OCI-LY1 (cell line): ENCODE data around the gene CDKL5.

Experiments
- H2AFZ ChIP-seq: fragments of 200-600 bp; sonication (generic), shearing (Covaris generic); 2 replicates; pipeline ENCODE4 v1.6.0; 2014; ENCODE audit warnings: antibody characterized with exemption, mild to moderate bottlenecking, low read length
- H3F3A ChIP-seq: fragments of 200-600 bp; sonication (generic), shearing (Covaris generic); 2 replicates; pipeline ENCODE4 v1.6.0; 2014; ENCODE audit warnings: mild to moderate bottlenecking, antibody characterized with exemption, low read length, moderate library complexity; ENCODE audit not compliant: insufficient read depth
- H3K27ac ChIP-seq: fragments of 200-600 bp; sonication (generic); 2 replicates; pipeline ENCODE4 v1.5.1; 2014; ENCODE audit warnings: low read length, mixed run types, mild to moderate bottlenecking, low read depth; ENCODE audit not compliant: poor library complexity, severe bottlenecking
- H3K27me3 ChIP-seq: fragments of 200-600 bp; sonication (generic); 2 replicates; pipeline ENCODE4 v1.6.0; 2014; ENCODE audit warnings: antibody characterized with exemption, mild to moderate bottlenecking, low read length, moderate library complexity; ENCODE audit not compliant: insufficient read depth
- H3K36me3 ChIP-seq: fragments of 200-600 bp; sonication (generic); 2 replicates; pipeline ENCODE4 v1.6.1; 2014; ENCODE audit warnings: mild to moderate bottlenecking, antibody characterized with exemption, low read length, moderate library complexity, mixed read lengths; ENCODE audit not compliant: insufficient read depth
- H3K4me1 ChIP-seq: fragments of 200-600 bp; sonication (generic); 2 replicates; pipeline ENCODE4 v1.5.1; 2014; ENCODE audit warnings: mild to moderate bottlenecking, low read length, moderate library complexity; ENCODE audit not compliant: insufficient read depth, severe bottlenecking
- H3K4me2 ChIP-seq: fragments of 200-600 bp; sonication (generic), shearing (Covaris generic); 2 replicates; pipeline ENCODE4 v1.6.1; 2014; ENCODE audit warnings: low read length
- H3K4me3 ChIP-seq: fragments of 200-600 bp; sonication (generic); 2 replicates; pipeline ENCODE4 v1.5.1; 2014; ENCODE audit warnings: low read length, low read depth, mild to moderate bottlenecking, mixed read lengths; ENCODE audit not compliant: poor library complexity, severe bottlenecking
- H3K79me2 ChIP-seq: fragments of 200-600 bp; shearing (Covaris generic); 2 replicates; pipeline ENCODE4 v1.6.1; 2016; ENCODE audit warnings: mixed run types, low read length, mixed read lengths; ENCODE audit not compliant: insufficient read depth
- H3K9ac ChIP-seq: fragments of 200-600 bp; sonication (generic), shearing (Covaris generic); 2 replicates; pipeline ENCODE4 v1.6.1; 2014; ENCODE audit warnings: mild to moderate bottlenecking, low read length, mixed read lengths
- H3K9me2 ChIP-seq: fragments of 200-600 bp; sonication (generic), shearing (Covaris generic); 2 replicates; pipeline ENCODE4 v1.6.1; 2014; ENCODE audit warnings: low read depth, mild to moderate bottlenecking, low read length, mixed read lengths
- H3K9me3 ChIP-seq: fragments of 200-600 bp; shearing (Covaris generic); 2 replicates; pipeline ENCODE4 v1.6.1; 2014; ENCODE audit warnings: low read length, mixed read lengths
- H4K20me1 ChIP-seq: fragments of 200-600 bp; sonication (generic), shearing (Covaris generic); 2 replicates; pipeline ENCODE4 v1.6.0; 2016; ENCODE audit warnings: mild to moderate bottlenecking, low read length; ENCODE audit not compliant: insufficient read depth
- EZH2 ChIP-seq: fragments of 200-600 bp; sonication (generic), shearing (Covaris generic); IDR thresholded peaks from 2 replicates; pipeline ENCODE4 v1.8.0; 2017; ENCODE audit warnings: borderline replicate concordance, mixed run types, mild to moderate bottlenecking, antibody characterized with exemption, low read length, moderate library complexity, mixed read lengths
- TF ChIP-seq, protein P1 (sequence below): fragments of 200-600 bp; sonication (generic), shearing (Covaris generic); IDR thresholded peaks from 2 replicates; pipeline ENCODE4 v1.5.1; 2017; ENCODE audit warnings: mild to moderate bottlenecking, antibody characterized with exemption, low read length, moderate library complexity, mixed read lengths

CDKL5 gene

DNA sequence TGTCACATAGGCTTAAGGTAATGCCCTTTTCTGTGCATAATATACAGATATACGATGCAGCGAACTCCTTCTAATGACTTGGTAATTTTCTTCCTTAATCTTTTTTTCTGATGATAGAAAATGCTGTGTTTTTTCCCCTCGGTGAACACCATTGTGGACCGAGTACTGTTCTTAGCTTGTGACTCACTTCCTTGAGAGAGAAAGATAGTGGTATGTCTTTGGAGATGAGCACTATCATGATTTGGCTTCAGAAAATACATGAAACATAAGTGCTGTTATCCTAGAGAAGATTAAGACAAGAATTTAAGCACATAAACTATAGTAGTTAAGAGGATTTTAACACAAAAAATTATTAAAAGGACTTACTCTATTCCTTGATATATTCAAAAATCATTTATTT is 182.6 kb downstream of the CDKL5 start:
- no peaks in the 10 kb centered on the region for H3K9me2 ChIP-seq
- H3K36me3 ChIP-seq: no peaks in the 10 kb centered on the region
- no peak overlapping the region for H3K27ac ChIP-seq
- no peak overlapping the region for H3K4me3 ChIP-seq
- H3K4me1 ChIP-seq: no peaks in the 10 kb centered on the region
- no peak overlapping the region for H3K9ac ChIP-seq
- TF ChIP-seq, protein P1, sequence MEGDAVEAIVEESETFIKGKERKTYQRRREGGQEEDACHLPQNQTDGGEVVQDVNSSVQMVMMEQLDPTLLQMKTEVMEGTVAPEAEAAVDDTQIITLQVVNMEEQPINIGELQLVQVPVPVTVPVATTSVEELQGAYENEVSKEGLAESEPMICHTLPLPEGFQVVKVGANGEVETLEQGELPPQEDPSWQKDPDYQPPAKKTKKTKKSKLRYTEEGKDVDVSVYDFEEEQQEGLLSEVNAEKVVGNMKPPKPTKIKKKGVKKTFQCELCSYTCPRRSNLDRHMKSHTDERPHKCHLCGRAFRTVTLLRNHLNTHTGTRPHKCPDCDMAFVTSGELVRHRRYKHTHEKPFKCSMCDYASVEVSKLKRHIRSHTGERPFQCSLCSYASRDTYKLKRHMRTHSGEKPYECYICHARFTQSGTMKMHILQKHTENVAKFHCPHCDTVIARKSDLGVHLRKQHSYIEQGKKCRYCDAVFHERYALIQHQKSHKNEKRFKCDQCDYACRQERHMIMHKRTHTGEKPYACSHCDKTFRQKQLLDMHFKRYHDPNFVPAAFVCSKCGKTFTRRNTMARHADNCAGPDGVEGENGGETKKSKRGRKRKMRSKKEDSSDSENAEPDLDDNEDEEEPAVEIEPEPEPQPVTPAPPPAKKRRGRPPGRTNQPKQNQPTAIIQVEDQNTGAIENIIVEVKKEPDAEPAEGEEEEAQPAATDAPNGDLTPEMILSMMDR: no peak
- TF ChIP-seq EZH2: no peak
- H2AFZ ChIP-seq: no peak overlapping the region
- no peak overlapping the region for H3K4me2 ChIP-seq
- no peaks in the 10 kb centered on the region for H3K9me3 ChIP-seq
- no peaks in the 10 kb centered on the region for H3K27me3 ChIP-seq
- no peaks in the 10 kb centered on the region for H3K79me2 ChIP-seq
- H4K20me1 ChIP-seq: no peaks in the 10 kb centered on the region
- no peaks in the 10 kb centered on the region for H3F3A ChIP-seq

DNA sequence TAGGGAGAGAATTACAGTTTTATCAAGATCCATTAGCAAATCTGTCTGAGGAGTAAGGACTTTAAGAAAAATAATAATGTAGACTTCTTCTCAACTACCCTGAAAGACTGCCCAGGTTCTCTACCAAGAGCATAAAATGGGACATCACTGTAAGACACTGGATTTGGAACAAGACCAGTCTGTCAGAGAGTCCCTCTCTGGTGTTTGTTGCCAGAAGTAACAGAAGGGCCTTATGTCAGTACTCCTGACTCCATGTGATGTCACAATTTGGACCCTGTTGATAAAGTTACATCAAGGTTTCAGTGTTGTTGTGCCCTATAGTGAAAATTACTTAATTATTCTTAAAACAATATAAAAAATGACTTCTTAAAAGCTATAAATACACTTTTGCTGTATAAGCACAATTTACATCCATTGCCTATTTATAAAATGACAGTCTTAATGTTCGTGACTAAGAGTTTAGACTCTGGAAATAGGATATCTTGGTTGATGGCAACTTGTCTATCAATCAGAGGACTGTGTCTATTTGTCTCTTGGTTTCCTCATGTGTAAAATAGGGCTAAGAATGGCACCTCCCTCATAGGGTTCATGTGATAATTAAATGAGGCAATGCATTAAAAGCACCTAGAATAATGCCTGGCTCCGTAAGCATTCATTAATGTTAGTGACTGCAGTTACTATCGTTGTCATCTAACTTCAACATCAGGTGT is 188.7 kb downstream of the CDKL5 start:
- Histone ChIP-seq H3F3A (no peaks in the 10 kb centered on the region), H4K20me1 (no peaks in the 10 kb centered on the region), H3K27ac (no peak overlapping the region), H3K79me2 (no peaks in the 10 kb centered on the region), H3K9me3 (no peaks in the 10 kb centered on the region), H3K9ac (no peak overlapping the region), H3K4me1 (no peaks in the 10 kb centered on the region), H2AFZ (no peak overlapping the region), H3K4me2 (no peak overlapping the region), H3K27me3 (no peaks in the 10 kb centered on the region), H3K9me2 (no peaks in the 10 kb centered on the region), H3K4me3 (no peak overlapping the region), H3K36me3 (no peaks in the 10 kb centered on the region)
- TF ChIP-seq, protein P1: no peak
- no peak for TF ChIP-seq EZH2

DNA sequence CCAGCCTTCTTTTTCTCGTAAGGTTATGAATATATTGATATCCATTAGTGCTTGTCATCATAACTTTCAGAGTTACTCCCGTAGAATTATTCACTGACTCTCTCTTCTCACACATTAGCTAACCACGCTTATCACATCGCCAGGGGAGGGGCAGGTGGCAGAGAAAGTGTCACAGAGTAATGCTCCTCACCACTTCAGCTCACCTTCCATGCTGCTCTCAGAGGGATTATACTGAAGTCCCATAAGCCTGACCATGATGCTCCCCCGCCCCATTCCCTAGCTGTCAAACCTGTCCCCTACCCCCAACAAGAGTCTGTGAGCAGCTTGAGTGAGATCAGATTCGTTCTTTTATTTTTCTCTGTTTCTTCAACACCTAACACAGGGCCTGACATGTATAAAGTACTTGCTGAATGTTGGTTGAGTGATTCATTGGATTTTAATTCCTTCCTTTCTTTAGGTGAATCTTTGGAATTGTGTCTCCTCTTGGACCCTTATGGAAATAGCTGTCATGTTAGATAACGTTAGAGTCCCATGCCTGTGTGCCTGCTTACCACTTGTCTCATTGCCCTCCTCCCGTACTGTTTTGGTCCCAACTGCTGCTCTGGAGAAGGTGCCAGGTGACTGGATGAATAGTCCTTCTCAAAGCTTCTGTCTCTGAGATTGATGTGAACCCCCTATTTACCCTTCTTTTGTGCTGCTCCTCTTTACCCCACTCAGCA is 191.4 kb downstream of the CDKL5 start:
- Histone ChIP-seq H3K79me2 (no peaks in the 10 kb centered on the region), H4K20me1 (no peaks in the 10 kb centered on the region), H3F3A (no peaks in the 10 kb centered on the region), H3K9ac (no peak overlapping the region), H3K27ac (no peak overlapping the region), H3K36me3 (no peaks in the 10 kb centered on the region), H2AFZ (no peak overlapping the region), H3K9me2 (no peaks in the 10 kb centered on the region), H3K9me3 (no peaks in the 10 kb centered on the region), H3K4me1 (no peaks in the 10 kb centered on the region), H3K27me3 (no peaks in the 10 kb centered on the region), H3K4me2 (no peak overlapping the region), H3K4me3 (no peak overlapping the region)
- TF ChIP-seq EZH2: no peak
- TF ChIP-seq, protein P1: no peak
